Transverse colon (tissue), 4 donors: ENCODE measurements around the gene ELK4. TPM values are rescaled to one million over a fixed set of nuclear protein-coding genes. Genes with fewer than 3 reads are reported as not detected.

Experiments
- DNase-seq: peaks from one replicate; pipeline ENCODE4 v3.0.0-alpha.2; 2019
- H3K27ac ChIP-seq, 4 donors: fragments of 200-600 bp; sonication (generic); 2 replicates each; pipeline ENCODE4 v1.5.1; 2016 to 2018; ENCODE audit warnings: inconsistent platforms in 4 of 4
- H3K27me3 ChIP-seq: fragments of 200-600 bp; sonication (generic); 2 replicates; pipeline ENCODE4 v1.5.1; 2017; ENCODE audit warnings: inconsistent platforms
- H3K36me3 ChIP-seq, 4 donors: fragments of 200-600 bp; sonication (generic); 2 replicates each; pipeline ENCODE4 v1.5.1; 2017 to 2019; ENCODE audit warnings: inconsistent platforms in 4 of 4
- H3K4me1 ChIP-seq, 4 donors: fragments of 200-600 bp; sonication (generic); 2 replicates each; pipeline ENCODE4 v1.5.1; 2017 to 2020; ENCODE audit warnings: inconsistent platforms in 4 of 4
- H3K4me3 ChIP-seq, 4 donors: fragments of 200-600 bp; sonication (generic); 1 replicate in 1 of 4; 2 replicates in 3 of 4; pipeline versions ENCODE4 v1.5.1 to v1.6.1; 2017 to 2019; ENCODE audit warnings: inconsistent platforms in 4 of 4
- H3K9me3 ChIP-seq, 2 donors: fragments of 200-600 bp; sonication (generic); 2 replicates each; pipeline ENCODE4 v1.5.1; 2017 to 2019; ENCODE audit warnings: inconsistent platforms in 2 of 2
- CTCF ChIP-seq, 5 experiments: fragments of 200-600 bp in 3 of 5; fragments of 450-650 bp in 2 of 5; sonication (generic) in 3 of 5; IDR thresholded peaks; 1 replicate in 2 of 5; 2 replicates in 3 of 5; pipeline ENCODE4 v1.5.1; 2016 to 2017; ENCODE audit warnings: antibody characterized with exemption in 5 of 5, inconsistent platforms in 3 of 5, mild to moderate bottlenecking in 2 of 5, moderate library complexity in 1 of 5
- EP300 ChIP-seq: sonication (generic); formaldehyde crosslinking; IDR thresholded peaks from one replicate; pipeline ENCODE4 v1.6.1; 2017; ENCODE audit warnings: antibody characterized with exemption, low read depth
- POLR2A ChIP-seq: fragments of 450-650 bp; IDR thresholded peaks from one replicate; pipeline ENCODE4 v1.6.1; 2016; ENCODE audit warnings: antibody characterized with exemption, mild to moderate bottlenecking, moderate library complexity
- POLR2AphosphoS5 ChIP-seq, 3 donors: sonication (generic); formaldehyde crosslinking; IDR thresholded peaks; one replicate each; pipeline ENCODE4 v1.6.1; 2016; ENCODE audit warnings: antibody characterized with exemption in 3 of 3
- WGBS, 2 donors: methylation state at CpG; one replicate each; pipeline ENCODE4 v1.1.5; 2018; ENCODE audit warnings: low coverage in 1 of 2; 5-methylcytosine and 5-hydroxymethylcytosine counted together
- in situ Hi-C, 4 donors: fragments of 200-750 bp; cut with MboI; loops; one replicate each; pipeline versions ENCODE4 v1.15.0 to v1.15.1; 2017; ENCODE audit warnings: low sequenced_read_pairs in 3 of 4, low pct_ligation_motif_present in 1 of 4, low pct_unique_long_range_greater_than_20kb in 1 of 4
- intact Hi-C: fragments of 100-400 bp; cut with DNase I; formaldehyde crosslinking; loops from one replicate; pipeline ENCODE4 v1.15.1; 2023; ENCODE audit warnings: low total_unique reads
- total RNA-seq, 4 donors: library from RNA; depleted of rRNA; stranded (reverse); fragments of >200 nt; gene quantifications; one replicate each; pipeline ENCODE4 v1.1.0, GENCODE V29; 2016

ELK4 gene
- total RNA-seq, 4 donors from 2014 or later: 16.0 to 24.1 (median 19.7) TPM

DNA sequence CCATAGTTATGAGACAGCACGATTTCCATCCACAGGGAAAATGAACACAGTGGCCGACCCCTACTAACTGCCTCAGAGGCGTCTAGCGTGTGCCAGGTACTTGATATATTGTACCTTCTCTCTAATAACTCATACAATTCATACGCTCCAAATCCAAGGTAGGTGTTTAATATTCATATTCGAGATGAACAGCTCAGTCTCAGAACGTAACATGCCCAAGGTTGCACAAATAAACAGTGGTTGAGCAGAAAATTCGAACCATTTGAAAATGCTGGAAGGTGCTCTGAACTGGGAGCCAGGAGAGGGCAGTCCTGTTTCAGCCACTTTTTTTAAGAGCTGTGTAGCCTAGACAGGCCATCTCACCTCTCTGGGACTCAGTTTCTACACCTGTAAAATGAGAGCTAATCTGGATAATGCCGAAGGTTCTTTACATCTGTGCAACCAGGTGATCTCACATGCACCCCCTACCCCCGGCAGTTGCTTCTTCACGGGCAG, 40.6 kb upstream of the ELK4 start:
- Histone ChIP-seq H3K9me3 (no peaks in the 10 kb centered on the region), H3K4me1 (peaks cover 13 to 85% (median 56%) of the 10 kb centered on the region in 4 donors), H3K27ac (peak overlapping the region; percentile 20 to 87 (median 63)), H3K4me3 (no peak overlapping the region), H3K36me3 (no peaks in the 10 kb centered on the region), H3K27me3 (peaks cover 5% of the 10 kb centered on the region)
- TF ChIP-seq POLR2AphosphoS5 (IDR thresholded peaks at IDR 0.05) (no peak), POLR2A (no peak), EP300 (no peak), CTCF (IDR thresholded peaks at IDR 0.05) (no peak)
- no peak for DNase-seq
- intact Hi-C loops: no loop called here
- 71 to 83% methylated on average over 3 to 11 of the region's 11 CpGs for WGBS, 2 donors
- in situ Hi-C loops: no loop called here

- Histone ChIP-seq H3K27ac (no peak overlapping the region), H3K27me3 (peaks cover 5% of the 10 kb centered on the region), H3K4me3 (no peak overlapping the region), H3K4me1 (peaks cover 22 to 85% (median 57%) of the 10 kb centered on the region in 4 donors), H3K9me3 (no peaks in the 10 kb centered on the region), H3K36me3 (no peaks in the 10 kb centered on the region)
- DNase-seq: no peak
- TF ChIP-seq POLR2AphosphoS5 (IDR thresholded peaks at IDR 0.05): no peak
- no peak for TF ChIP-seq CTCF (IDR thresholded peaks at IDR 0.05)
- no peak for TF ChIP-seq POLR2A
- TF ChIP-seq EP300: no peak
- in situ Hi-C loops: no loop called here
- 88% methylated on average over 13 of the region's 13 CpGs; no CpG with 5 or more reads in 1 of the 2 donors for WGBS, 2 donors
- intact Hi-C loops: no loop called here
Measured at GRCh38 chr1:205670611-205671430, 39.0 kb upstream of the ELK4 start.

DNA sequence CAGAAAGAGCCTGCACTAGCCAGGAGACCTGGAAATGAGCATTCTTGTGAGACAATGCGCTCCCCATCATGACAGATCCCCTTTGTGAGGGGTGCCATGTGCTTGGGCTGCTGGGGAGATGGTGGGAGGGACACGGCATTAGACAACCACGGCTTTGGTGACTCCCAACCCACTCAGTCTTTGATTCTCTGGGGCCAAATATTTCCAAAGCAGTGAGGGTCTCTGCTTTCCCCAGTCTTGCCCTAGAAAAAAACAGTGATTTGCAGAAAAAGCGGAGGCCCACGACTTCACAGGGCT, 38.3 kb upstream of the ELK4 start:
- WGBS, 2 donors: 83% methylated on average over 5 of the region's 5 CpGs; no CpG with 5 or more reads in 1 of the 2 donors
- H3K4me1 ChIP-seq: peaks cover 27 to 85% (median 60%) of the 10 kb centered on the region in 4 donors

More for the DNA sequence above, 38.3 kb upstream of the ELK4 start:
- peak overlapping the region in 1 of 4 donors; percentile 78 for H3K27ac ChIP-seq
- H3K4me3 ChIP-seq: no peak overlapping the region
- no peaks in the 10 kb centered on the region for H3K9me3 ChIP-seq
- intact Hi-C loops (no loop called here), in situ Hi-C loops (no loop called here)
- peaks cover 5% of the 10 kb centered on the region for H3K27me3 ChIP-seq
- H3K36me3 ChIP-seq: no peaks in the 10 kb centered on the region
- DNase-seq: no peak
- TF ChIP-seq POLR2AphosphoS5 (IDR thresholded peaks at IDR 0.05) (no peak), POLR2A (no peak), EP300 (no peak), CTCF (IDR thresholded peaks at IDR 0.05) (no peak)
